Heart left ventricle (tissue), 13 donors: ENCODE measurements around the gene TXLNA.

Source experiments
- CTCF ChIP-seq, 12 donors: fragments of 200-600 bp; sonication (generic) in 4 of 12; IDR thresholded peaks; one replicate each; pipeline versions ENCODE4 v1.5.0 to v1.8.0; 2018 to 2022; ENCODE audit warnings: antibody characterized with exemption in 12 of 12, mild to moderate bottlenecking in 5 of 12
- POLR2A ChIP-seq, 2 donors: fragments of 450-650 bp; IDR thresholded peaks; one replicate each; pipeline ENCODE4 v1.6.1; 2017; ENCODE audit warnings: antibody characterized with exemption in 2 of 2, mild to moderate bottlenecking in 2 of 2, moderate library complexity in 2 of 2
- donor health status: ischemic (EF 13 %, LVEDD 7.1; RV severe dilation, severe dysfunction).
- donor health status: DM: no; HTN: yes; CAD: no.
- donor health status: DM: no; HTN: no; CAD: no.
- donor health status: ischemic (EF 25% LVEDD 6.9; RV normal size, moderate dysfunction).
- donor health status: ischemic (EF 25% LVEDD 5.7; RV mildly dilated, moderate dysfunction).
- donor health status: ischemic (EF 35%, LVEDD 5.7; RV mildly dilated, moderate dysfunction).
- donor health status: nonischemic (EF 11% LVEDD 7.7; RV severe dilation, severe dysfunction).
- donor health status: DM: yes; HTN: yes; CAD: no.
- donor health status: PGD.
- donor health status: ischemic (EF 29% LVEDD 5.4; RV normal size, mild dysfunction).
- donor health status: nonischemic (EF 23%, LVEDD 6.1; RV moderate dilation, normal function).

GRCh38 chr1:32138965-32139364 is 40.5 kb upstream of the TXLNA start:
- no peak for TF ChIP-seq CTCF (IDR thresholded peaks at IDR 0.05)
- TF ChIP-seq POLR2A (IDR thresholded peaks at IDR 0.05), result no peak
